ENCODE measurements around the gene FBXO15.

Gene FBXO15, protein sequence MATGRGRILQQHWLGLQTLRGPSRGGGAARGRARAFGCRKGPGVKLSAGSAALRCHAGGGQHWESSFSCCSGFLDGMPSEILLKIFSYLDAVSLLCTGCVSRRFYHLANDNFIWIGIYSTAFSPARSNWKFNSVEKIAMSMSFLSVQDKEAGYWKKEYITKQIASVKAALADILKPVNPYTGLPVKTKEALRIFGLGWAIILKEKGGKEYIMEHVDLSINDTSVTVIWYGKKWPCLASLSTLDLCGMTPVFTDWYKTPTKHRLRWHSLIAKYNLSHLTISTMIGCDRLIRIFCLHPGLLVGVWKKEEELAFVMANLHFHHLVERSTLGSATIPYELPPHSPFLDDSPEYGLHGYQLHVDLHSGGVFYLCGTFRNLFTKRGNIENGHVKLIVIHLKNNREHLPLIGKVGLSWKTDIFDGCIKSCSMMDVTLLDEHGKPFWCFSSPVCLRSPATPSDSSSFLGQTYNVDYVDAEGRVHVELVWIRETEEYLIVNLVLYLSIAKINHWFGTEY

DNA sequence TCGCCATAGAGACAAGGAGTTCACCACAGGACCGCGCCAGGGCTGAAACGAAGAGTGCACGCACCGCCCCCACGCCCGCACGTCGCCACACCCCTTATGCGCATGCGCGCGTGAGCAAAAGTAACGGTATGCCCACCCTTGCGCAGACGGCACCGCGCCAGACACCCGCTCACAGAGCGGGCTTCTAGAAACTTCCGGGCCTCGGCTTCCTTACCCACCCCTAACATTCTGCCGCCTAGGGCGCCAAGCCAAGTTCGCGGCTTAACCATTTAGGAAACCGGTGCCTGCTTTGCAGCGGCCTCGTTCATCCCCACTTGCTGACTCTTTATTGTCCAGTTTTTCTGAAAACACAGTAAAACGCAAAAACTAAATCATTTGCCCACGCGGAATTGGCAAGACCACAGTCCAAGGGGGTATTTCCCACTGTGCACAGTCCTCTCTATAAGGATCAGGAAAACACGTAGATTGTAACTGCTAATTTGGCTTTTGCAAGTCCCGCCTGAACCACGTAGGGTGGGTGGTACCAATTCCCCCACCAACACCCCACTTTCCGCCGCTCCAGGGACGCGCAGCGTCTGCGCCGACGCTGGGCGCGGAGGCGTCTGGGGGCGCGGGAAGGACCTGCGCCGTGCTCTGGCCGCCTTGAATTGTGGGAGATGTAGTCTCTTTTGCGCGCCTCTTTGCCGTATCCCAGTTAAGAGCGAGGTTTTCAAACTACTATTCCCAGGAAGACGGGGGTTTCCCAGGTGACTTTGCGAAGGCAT lies at the start of gene FBXO15, which contains the start of gene TIMM21:
Gene FBXO15, minus strand, starts transcription at position 56 of the 764 bp plus-strand sequence. Its CDS starts 49 bp downstream, at position 7.
Gene TIMM21, plus strand, starts transcription at position 745 of the 764 bp plus-strand sequence. CDS start 286 bp downstream, outside the sequence.
- Histone ChIP-seq H3K4me3 (ENCODE audit: low read depth, low read length) (peak within 1 kb of the TSS; percentile 96), H3K27ac (peak within 1 kb of the TSS; percentile 87), H3K27me3 (replicated peaks) (no peaks in the 10 kb centered on the region), H3K36me3 (replicated peaks) (no peaks in the 10 kb centered on the region)
- peak; percentile 96 for DNase-seq
- in situ Hi-C loops (cut with HindIII; ENCODE audit: low pct_ligation_motif_present, low sequenced_read_pairs), result no loop called here
- TF ChIP-seq, protein P1, sequence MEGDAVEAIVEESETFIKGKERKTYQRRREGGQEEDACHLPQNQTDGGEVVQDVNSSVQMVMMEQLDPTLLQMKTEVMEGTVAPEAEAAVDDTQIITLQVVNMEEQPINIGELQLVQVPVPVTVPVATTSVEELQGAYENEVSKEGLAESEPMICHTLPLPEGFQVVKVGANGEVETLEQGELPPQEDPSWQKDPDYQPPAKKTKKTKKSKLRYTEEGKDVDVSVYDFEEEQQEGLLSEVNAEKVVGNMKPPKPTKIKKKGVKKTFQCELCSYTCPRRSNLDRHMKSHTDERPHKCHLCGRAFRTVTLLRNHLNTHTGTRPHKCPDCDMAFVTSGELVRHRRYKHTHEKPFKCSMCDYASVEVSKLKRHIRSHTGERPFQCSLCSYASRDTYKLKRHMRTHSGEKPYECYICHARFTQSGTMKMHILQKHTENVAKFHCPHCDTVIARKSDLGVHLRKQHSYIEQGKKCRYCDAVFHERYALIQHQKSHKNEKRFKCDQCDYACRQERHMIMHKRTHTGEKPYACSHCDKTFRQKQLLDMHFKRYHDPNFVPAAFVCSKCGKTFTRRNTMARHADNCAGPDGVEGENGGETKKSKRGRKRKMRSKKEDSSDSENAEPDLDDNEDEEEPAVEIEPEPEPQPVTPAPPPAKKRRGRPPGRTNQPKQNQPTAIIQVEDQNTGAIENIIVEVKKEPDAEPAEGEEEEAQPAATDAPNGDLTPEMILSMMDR (IDR thresholded peaks at IDR 0.05; ENCODE audit: low read depth, low read length, missing control alignments), result no peak

DNA sequence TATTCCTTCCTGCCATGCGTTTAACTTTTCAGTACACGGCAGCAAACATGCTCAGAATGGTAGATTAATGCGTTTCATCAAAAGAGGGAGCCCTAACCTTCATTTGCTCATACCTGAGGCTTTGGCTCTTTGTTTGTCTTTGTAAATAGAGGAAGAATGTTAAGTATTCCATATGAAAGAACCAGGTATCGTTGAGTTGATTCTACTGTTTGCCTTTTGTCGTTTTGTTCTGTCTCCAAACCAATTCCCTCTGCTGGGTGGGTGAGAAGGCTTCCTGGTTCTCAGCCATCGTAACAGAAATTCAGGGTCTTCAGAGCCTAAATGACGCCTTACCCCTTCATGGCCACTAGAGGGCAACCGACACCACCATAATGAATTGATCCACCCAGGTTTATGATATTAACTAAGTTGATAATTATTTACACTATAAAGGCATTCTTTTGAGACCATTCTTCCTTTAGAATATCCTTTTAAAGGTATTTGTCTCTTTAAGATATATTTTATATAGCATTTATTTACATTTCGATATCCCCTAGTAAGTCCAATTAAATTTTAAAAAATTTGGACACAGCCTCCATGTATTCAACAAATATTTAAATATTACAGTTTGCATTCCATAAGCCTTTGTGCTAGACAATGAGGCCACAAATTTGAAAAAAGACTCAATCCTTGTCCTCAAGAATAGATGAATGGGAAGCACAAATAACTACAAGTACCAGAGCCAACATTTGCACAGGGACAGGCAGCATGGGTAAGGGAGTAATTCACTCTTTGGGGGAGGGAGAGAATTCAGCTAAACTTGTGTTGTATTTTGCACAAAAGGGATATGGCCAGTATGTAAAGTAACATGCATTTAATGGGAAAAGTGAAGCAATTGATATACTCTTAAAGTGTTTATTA lies 48.8 kb upstream of the FBXO15 start:
- peak overlapping the region; percentile 38 for H3K4me3 ChIP-seq (ENCODE audit: low read depth, low read length)
- no peak overlapping the region for H3K27ac ChIP-seq
- DNase-seq, result peak; percentile 51
- TF ChIP-seq, protein P1 (IDR thresholded peaks at IDR 0.05; ENCODE audit: low read depth, low read length, missing control alignments), result peak; percentile 82
- in situ Hi-C loops (cut with HindIII; ENCODE audit: low pct_ligation_motif_present, low sequenced_read_pairs), result loop anchor here (25.0 kb wide), 1 partner anchor 141 kb away; no protein-coding TSS in a partner anchor
- no peaks in the 10 kb centered on the region for H3K27me3 ChIP-seq (replicated peaks)
- H3K36me3 ChIP-seq (replicated peaks), result no peaks in the 10 kb centered on the region

DNA sequence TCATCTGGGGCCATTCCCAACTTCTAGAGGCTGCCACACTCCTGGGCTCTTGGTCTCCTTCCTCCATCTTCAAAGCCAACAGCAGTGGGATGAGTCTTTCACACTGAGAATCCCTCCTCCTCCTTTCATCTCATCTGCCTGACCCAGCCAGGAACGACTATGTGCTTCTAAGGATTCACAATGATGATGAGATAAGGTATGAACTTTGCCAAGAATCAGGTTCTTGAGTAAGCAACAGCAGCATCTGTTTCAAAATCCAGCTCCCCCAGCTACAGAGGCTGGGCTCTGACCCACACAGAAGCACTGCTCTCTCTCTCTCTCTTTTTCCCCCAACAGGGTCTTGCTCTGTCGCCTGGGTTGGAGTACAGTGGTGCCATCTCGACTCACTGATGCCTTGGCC lies 47.1 kb upstream of the FBXO15 start:
- Histone ChIP-seq H3K4me3 (ENCODE audit: low read depth, low read length) (no peak overlapping the region), H3K27me3 (replicated peaks) (no peaks in the 10 kb centered on the region), H3K36me3 (replicated peaks) (no peaks in the 10 kb centered on the region), H3K27ac (no peak overlapping the region)
- TF ChIP-seq, protein P1 (IDR thresholded peaks at IDR 0.05; ENCODE audit: low read depth, low read length, missing control alignments), result no peak
- no peak for DNase-seq
- in situ Hi-C loops (cut with HindIII; ENCODE audit: low pct_ligation_motif_present, low sequenced_read_pairs), result loop anchor here (25.0 kb wide), 1 partner anchor 143 kb away; no protein-coding TSS in a partner anchor

DNA sequence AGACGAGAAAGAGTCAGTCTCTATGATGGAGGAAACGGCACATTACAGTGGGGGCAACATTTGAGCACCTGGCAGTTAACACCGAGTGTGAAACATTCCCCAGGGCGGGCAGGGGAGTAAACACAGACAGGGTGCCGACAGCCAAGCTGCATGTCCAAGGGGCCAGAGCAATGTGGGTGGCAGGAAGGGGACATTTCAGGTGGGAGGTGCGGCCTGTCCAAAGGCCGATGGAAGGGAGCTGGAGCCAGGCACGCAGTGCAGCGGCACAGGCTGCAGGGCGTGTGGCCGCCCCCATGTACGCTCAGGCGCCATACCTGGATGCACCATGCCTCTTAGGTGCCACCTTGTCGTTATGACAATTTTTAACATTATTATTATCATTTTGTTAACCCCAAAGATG lies 43.9 kb upstream of the FBXO15 start:
- TF ChIP-seq, protein P1 (IDR thresholded peaks at IDR 0.05; ENCODE audit: low read depth, low read length, missing control alignments), result no peak
- in situ Hi-C loops (cut with HindIII; ENCODE audit: low pct_ligation_motif_present, low sequenced_read_pairs), result loop anchor here (25.0 kb wide), 1 partner anchor 146 kb away; no protein-coding TSS in a partner anchor
- no peak for DNase-seq
- Histone ChIP-seq H3K27me3 (replicated peaks) (no peaks in the 10 kb centered on the region), H3K36me3 (replicated peaks) (no peaks in the 10 kb centered on the region), H3K27ac (no peak overlapping the region), H3K4me3 (ENCODE audit: low read depth, low read length) (no peak overlapping the region)

DNA sequence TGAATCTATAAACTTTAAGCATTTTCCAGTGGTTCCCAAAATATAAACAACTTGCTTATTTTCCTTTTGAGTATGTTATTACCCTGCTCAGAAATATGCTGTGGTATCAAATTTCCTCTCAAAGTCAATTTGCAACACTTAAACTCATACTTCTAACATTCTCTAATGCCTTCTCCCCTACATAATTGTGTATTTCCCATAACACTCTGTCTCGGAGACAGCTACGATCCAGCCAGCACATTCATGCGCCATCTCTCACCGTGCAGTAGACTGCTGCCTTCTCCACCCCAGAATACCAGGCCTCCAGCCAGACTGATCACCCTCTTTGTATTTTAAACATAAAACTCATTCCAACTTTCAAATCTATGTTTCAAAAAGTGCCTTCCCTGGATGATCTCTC lies 42.5 kb upstream of the FBXO15 start:
- no peaks in the 10 kb centered on the region for H3K36me3 ChIP-seq (replicated peaks)
- in situ Hi-C loops (cut with HindIII; ENCODE audit: low pct_ligation_motif_present, low sequenced_read_pairs), result loop anchor here (25.0 kb wide), 1 partner anchor 147 kb away; no protein-coding TSS in a partner anchor
- TF ChIP-seq, protein P1 (IDR thresholded peaks at IDR 0.05; ENCODE audit: low read depth, low read length, missing control alignments), result no peak
- H3K27me3 ChIP-seq (replicated peaks), result no peaks in the 10 kb centered on the region
- H3K4me3 ChIP-seq (ENCODE audit: low read depth, low read length), result no peak overlapping the region
- no peak overlapping the region for H3K27ac ChIP-seq
- no peak for DNase-seq
